Activated naive CD8-positive, alpha-beta T cell treated with anti-CD3 and anti-CD28 coated beads for 36 hours (primary cell): ENCODE measurements around the gene SLC6A9. TPM values are rescaled to one million over a fixed set of nuclear protein-coding genes. Genes with fewer than 3 reads are reported as not detected.

Experiments
- DNase-seq: peaks from one replicate; pipeline ENCODE4 v3.0.0; 2021
- H3K27ac Mint-ChIP-seq: one replicate; pipeline ENCODE4 v1.8.0; 2022; ENCODE audit warnings: mild to moderate bottlenecking, moderate library complexity, mixed read lengths
- H3K27me3 Mint-ChIP-seq: one replicate; pipeline ENCODE4 v1.8.0; 2022; ENCODE audit warnings: mild to moderate bottlenecking, mixed read lengths
- H3K36me3 Mint-ChIP-seq: one replicate; pipeline ENCODE4 v1.8.0; 2021; ENCODE audit warnings: mild to moderate bottlenecking, mixed read lengths
- H3K4me1 Mint-ChIP-seq: one replicate; pipeline ENCODE4 v1.8.0; 2021; ENCODE audit warnings: mixed read lengths
- H3K4me3 Mint-ChIP-seq: one replicate; pipeline ENCODE4 v1.8.0; 2022; ENCODE audit warnings: mild to moderate bottlenecking, moderate library complexity, mixed read lengths
- H3K9me3 Mint-ChIP-seq: one replicate; pipeline ENCODE4 v1.8.0; 2022; ENCODE audit warnings: mixed read lengths
- total RNA-seq, 2 experiments: library from RNA; stranded (reverse); gene quantifications; one replicate each; pipeline ENCODE4 v1.2.3, GENCODE V29; 2021

SLC6A9 gene
- total RNA-seq, 2 experiments from 2014 or later: 13.5 to 14.8 TPM

GRCh38 chr1:43952731-43953346 is 78.4 kb downstream of the SLC6A9 start:
- H3K36me3 Mint-ChIP-seq: peaks cover under 1% of the 10 kb centered on the region
- no peak overlapping the region for H3K27ac Mint-ChIP-seq
- H3K4me1 Mint-ChIP-seq: peaks cover 15% of the 10 kb centered on the region
- H3K9me3 Mint-ChIP-seq: no peaks in the 10 kb centered on the region
- no peak overlapping the region for H3K4me3 Mint-ChIP-seq
- no peak for DNase-seq
- H3K27me3 Mint-ChIP-seq: no peaks in the 10 kb centered on the region

- peaks cover 18% of the 10 kb centered on the region for H3K4me1 Mint-ChIP-seq
- no peak overlapping the region for H3K4me3 Mint-ChIP-seq
- no peaks in the 10 kb centered on the region for H3K9me3 Mint-ChIP-seq
- H3K27ac Mint-ChIP-seq: no peak overlapping the region
- H3K27me3 Mint-ChIP-seq: no peaks in the 10 kb centered on the region
- no peak for DNase-seq
- H3K36me3 Mint-ChIP-seq: no peaks in the 10 kb centered on the region
Observed at GRCh38 chr1:43951021-43951985, 80.0 kb downstream of the SLC6A9 start.

GRCh38 chr1:43949678-43950077 is 81.6 kb downstream of the SLC6A9 start:
- Mint-ChIP-seq H3K4me1 (peaks cover 26% of the 10 kb centered on the region), H3K27me3 (no peaks in the 10 kb centered on the region), H3K27ac (no peak overlapping the region), H3K4me3 (no peak overlapping the region), H3K36me3 (peaks cover 1% of the 10 kb centered on the region), H3K9me3 (no peaks in the 10 kb centered on the region)
- no peak for DNase-seq

- no peaks in the 10 kb centered on the region for H3K27me3 Mint-ChIP-seq
- no peak overlapping the region for H3K27ac Mint-ChIP-seq
- peaks cover 29% of the 10 kb centered on the region for H3K4me1 Mint-ChIP-seq
- H3K4me3 Mint-ChIP-seq: peak overlapping the region; percentile 92
- H3K9me3 Mint-ChIP-seq: no peaks in the 10 kb centered on the region
- DNase-seq: no peak
- H3K36me3 Mint-ChIP-seq: peaks cover 5% of the 10 kb centered on the region
Observed at GRCh38 chr1:43947874-43948437, 83.3 kb downstream of the SLC6A9 start.

- Mint-ChIP-seq H3K27me3 (no peaks in the 10 kb centered on the region), H3K27ac (peak overlapping the region; percentile 90), H3K36me3 (peaks cover 5% of the 10 kb centered on the region), H3K4me1 (peaks cover 29% of the 10 kb centered on the region), H3K4me3 (peak overlapping the region; percentile 92), H3K9me3 (no peaks in the 10 kb centered on the region)
- peak; percentile 22 for DNase-seq
Observed at GRCh38 chr1:43947061-43947873, 84.0 kb downstream of the SLC6A9 start.

Other genes starting within 250 kb of the SLC6A9 start
- under 1 TPM; 0.16 to 0.43 TPM for gene ARTN, start 97.7 kb downstream of the SLC6A9 start, total RNA-seq
- 10 to 100 TPM; 15.8 to 16.9 TPM for gene IPO13, start 84.5 kb downstream of the SLC6A9 start, total RNA-seq
- 10 to 100 TPM; 65.2 to 66.7 TPM for gene DPH2, start 61.5 kb downstream of the SLC6A9 start, total RNA-seq
- gene ATP6V0B, start 56.5 kb downstream of the SLC6A9 start, total RNA-seq: 100 to 1,000 TPM; 116 to 122 TPM
- 10 to 100 TPM; 38.5 to 41.6 TPM for gene B4GALT2, start 52.3 kb downstream of the SLC6A9 start, total RNA-seq
- gene CCDC24, start 39.9 kb downstream of the SLC6A9 start, total RNA-seq: 1 to 10 TPM; 1.0 to 1.5 TPM
- gene KLF17, start 87.4 kb upstream of the SLC6A9 start, total RNA-seq: not detected
- gene KLF18, start 110.2 kb upstream of the SLC6A9 start, total RNA-seq: not detected
- 10 to 100 TPM; 31.5 to 32.3 TPM for gene DMAP1, start 182.0 kb upstream of the SLC6A9 start, total RNA-seq